D341Med (cell line): ENCODE data around the gene ITIH5.

Source experiments
- DNase-seq: peaks from one replicate; pipeline ENCODE4 v3.0.0; 2012; ENCODE audit warnings: low spot score

Gene ITIH5

DNA sequence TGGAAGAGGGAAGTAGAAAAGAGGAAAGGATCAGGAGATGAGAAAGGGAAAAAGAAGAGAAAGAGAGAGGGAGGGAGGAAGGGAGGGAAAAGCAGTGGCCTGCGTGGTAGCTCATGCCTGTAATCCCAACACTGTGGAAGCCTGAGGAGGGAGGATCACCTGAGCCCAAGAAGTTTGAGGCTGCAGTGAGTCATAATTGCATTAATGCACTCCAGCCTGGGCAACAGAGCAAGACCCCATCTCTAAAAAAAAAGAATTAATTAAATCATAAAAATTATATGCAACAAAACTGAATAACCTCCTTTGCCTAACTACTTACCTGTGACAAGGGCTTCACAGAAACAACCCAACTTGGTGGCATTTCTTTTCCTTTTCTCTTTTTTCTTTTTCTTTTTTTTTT lies 148.1 kb downstream of the ITIH5 start:
- no peak for DNase-seq

- no peak for DNase-seq
These were observed 151.3 kb downstream of the ITIH5 start for GRCh38 chr10:7515439-7515838.

GRCh38 chr10:7513936-7514335 lies 152.8 kb downstream of the ITIH5 start:
- no peak for DNase-seq

GRCh38 chr10:7513455-7513854 lies 153.3 kb downstream of the ITIH5 start:
- no peak for DNase-seq

DNA sequence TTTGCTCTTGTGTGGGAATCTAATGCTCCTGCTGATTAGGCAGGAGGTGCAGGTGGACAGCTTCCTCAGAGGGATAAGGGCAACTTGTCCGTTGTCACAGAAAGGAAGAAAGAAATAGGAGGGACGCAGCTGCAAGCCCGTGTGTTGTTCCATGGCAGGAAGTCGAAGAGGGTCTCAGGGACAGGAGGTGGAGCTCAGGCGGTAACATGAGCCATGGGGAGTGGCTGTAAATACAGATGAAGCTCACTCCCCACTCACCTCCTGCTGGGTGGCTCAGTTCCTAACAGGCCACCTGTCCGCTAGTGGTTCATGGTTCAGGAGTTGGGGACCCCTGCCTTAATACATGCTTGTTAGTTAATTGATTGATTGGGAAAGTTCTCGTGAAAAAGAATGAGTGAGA lies 154.3 kb downstream of the ITIH5 start:
- no peak for DNase-seq

DNA sequence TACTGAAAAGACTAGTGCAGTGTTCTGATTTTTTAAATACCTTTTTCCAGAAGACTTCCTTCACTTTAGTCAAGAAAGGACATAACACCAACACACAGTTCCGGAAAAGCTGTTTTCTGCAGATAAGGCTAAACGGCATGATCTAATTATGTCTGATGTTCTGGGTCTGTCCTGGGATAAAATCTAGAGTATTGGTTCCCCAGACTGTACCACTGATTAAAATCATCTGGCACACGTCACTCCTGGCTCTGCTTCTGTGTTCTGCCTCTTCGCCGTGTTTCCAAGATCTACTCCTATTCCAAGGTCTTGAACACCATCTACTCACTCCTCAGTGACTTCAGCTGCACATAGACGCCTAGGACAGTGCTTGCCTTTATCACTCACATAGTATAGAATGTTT lies 155.2 kb downstream of the ITIH5 start:
- no peak for DNase-seq
